ENCODE measurements around the gene MGARP.

DNA sequence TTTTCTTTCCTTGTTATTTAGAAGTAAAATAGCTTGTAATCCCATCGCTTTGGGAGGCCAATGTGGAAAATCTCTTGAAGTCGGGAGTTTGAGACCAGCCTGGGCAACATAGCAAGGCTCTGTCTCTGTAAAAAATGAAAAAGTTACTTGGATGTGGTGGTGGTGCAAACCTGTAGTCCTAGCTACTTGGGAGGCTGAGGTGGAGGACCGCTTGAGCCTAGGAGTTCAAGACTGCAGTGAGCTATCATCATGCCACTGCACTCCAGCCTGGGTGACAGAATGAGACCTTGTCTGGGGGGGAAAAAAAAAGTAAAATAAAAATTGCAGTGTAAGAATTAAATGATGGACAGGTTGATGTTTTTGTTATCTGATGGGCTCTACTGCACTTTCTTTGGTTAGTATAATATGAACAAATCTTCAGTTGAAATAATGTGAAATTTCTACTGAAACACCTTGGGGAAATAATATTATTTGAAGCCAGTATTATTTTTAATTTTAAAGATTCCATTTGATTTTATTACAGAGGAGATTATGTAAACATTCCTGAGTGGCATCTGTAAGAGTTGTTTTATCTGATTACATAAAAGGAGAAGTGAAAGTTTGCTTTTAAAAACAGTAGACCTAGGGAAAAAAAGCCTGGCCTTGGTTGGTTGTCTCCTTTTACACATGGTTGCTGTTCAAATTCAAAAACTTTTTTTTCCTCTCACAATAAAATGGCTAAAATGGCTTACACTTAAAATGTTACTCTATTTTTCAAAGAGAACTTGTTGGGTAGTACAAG is 32.7 kb upstream of the MGARP start:
- TF ChIP-seq REST (IDR thresholded peaks at IDR 0.05), result no peak
- no peak for TF ChIP-seq CHD2 (IDR thresholded peaks at IDR 0.05; ENCODE audit: low read length, partially characterized antibody)
- TF ChIP-seq, protein P1, sequence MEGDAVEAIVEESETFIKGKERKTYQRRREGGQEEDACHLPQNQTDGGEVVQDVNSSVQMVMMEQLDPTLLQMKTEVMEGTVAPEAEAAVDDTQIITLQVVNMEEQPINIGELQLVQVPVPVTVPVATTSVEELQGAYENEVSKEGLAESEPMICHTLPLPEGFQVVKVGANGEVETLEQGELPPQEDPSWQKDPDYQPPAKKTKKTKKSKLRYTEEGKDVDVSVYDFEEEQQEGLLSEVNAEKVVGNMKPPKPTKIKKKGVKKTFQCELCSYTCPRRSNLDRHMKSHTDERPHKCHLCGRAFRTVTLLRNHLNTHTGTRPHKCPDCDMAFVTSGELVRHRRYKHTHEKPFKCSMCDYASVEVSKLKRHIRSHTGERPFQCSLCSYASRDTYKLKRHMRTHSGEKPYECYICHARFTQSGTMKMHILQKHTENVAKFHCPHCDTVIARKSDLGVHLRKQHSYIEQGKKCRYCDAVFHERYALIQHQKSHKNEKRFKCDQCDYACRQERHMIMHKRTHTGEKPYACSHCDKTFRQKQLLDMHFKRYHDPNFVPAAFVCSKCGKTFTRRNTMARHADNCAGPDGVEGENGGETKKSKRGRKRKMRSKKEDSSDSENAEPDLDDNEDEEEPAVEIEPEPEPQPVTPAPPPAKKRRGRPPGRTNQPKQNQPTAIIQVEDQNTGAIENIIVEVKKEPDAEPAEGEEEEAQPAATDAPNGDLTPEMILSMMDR (IDR thresholded peaks at IDR 0.05), result no peak

Measured in A549 (cell line).